ENCODE measurements around the gene ACOX3.
"Not testable (repeated sequence)": the region's sequence is repeated elsewhere in the genome, so short reads cannot be mapped to it uniquely, and the experiment has no call there.

The ACOX3 gene

GRCh38 chr4:8350841-8351461, 89.6 kb downstream of the ACOX3 start:
- no peak for DNase-seq (ENCODE audit: low spot score)

- no peak for DNase-seq (ENCODE audit: low spot score)
These were observed 90.2 kb downstream of the ACOX3 start for GRCh38 chr4:8350352-8350751.

- DNase-seq (ENCODE audit: low spot score): no peak
These were observed 90.8 kb downstream of the ACOX3 start for GRCh38 chr4:8349664-8350236.

- not testable (repeated sequence) for DNase-seq (ENCODE audit: low spot score)
These were observed 91.3 kb downstream of the ACOX3 start for GRCh38 chr4:8349236-8349635.

- no peak for DNase-seq (ENCODE audit: low spot score)
These were observed 92.5 kb downstream of the ACOX3 start for GRCh38 chr4:8348071-8348470.

GRCh38 chr4:8347660-8348059, 92.9 kb downstream of the ACOX3 start:
- DNase-seq (ENCODE audit: low spot score): no peak

GRCh38 chr4:8346838-8347605, 93.5 kb downstream of the ACOX3 start:
- DNase-seq (ENCODE audit: low spot score): peak; percentile 69

- DNase-seq (ENCODE audit: low spot score): no peak
These were observed 94.3 kb downstream of the ACOX3 start for GRCh38 chr4:8345946-8346814.

- no peak for DNase-seq (ENCODE audit: low spot score)
These were observed 95.2 kb downstream of the ACOX3 start for GRCh38 chr4:8345053-8345945.

- no peak for DNase-seq (ENCODE audit: low spot score)
These were observed 96.1 kb downstream of the ACOX3 start for GRCh38 chr4:8344377-8344776.

- no peak for DNase-seq (ENCODE audit: low spot score)
These were observed 96.6 kb downstream of the ACOX3 start for GRCh38 chr4:8343967-8344331.

GRCh38 chr4:8343262-8343966, 97.1 kb downstream of the ACOX3 start:
- no peak for DNase-seq (ENCODE audit: low spot score)

- DNase-seq (ENCODE audit: low spot score): no peak
These were observed 97.8 kb downstream of the ACOX3 start for GRCh38 chr4:8342651-8343261.

GRCh38 chr4:8341691-8342090, 98.8 kb downstream of the ACOX3 start:
- peak; percentile 49 for DNase-seq (ENCODE audit: low spot score)

GRCh38 chr4:8341281-8341680, 99.2 kb downstream of the ACOX3 start:
- DNase-seq (ENCODE audit: low spot score): not testable (repeated sequence)

GRCh38 chr4:8340781-8341241, 99.7 kb downstream of the ACOX3 start:
- DNase-seq (ENCODE audit: low spot score): peak; percentile 84

GRCh38 chr4:8338351-8338961, 102.1 kb downstream of the ACOX3 start:
- no peak for DNase-seq (ENCODE audit: low spot score)

GRCh38 chr4:8336412-8337075, 104.0 kb downstream of the ACOX3 start:
- no peak for DNase-seq (ENCODE audit: low spot score)

- DNase-seq (ENCODE audit: low spot score): no peak
These were observed 104.7 kb downstream of the ACOX3 start for GRCh38 chr4:8335848-8336247.

Data from Ammon's horn (tissue), 1 donor.